Panc1 (cell line): ENCODE measurements around the gene ACSL1. TPM values are rescaled to one million over a fixed set of nuclear protein-coding genes. Genes with fewer than 3 reads are reported as not detected.

Experiments
- ATAC-seq: fragments of 200-7000 bp; cut with Tn5 transposase; 2 replicates; pipeline ENCODE4 v1.9.1; 2020; ENCODE audit warnings: mild to moderate bottlenecking, moderate library complexity
- BruUV-seq: library from RNA; stranded (reverse); fragments of 400-500 nt; replicated peaks from 2 replicates; lab custom pipeline; 2021; lab: Mats Ljungman, UMichigan
- CTCF ChIA-PET: fragments of 300-600 bp; sonication (Branson Sonifier 250); formaldehyde crosslinking; loops from one replicate; lab custom pipeline; 2022; ENCODE audit warnings: antibody characterized with exemption; lab: Charles Lee
- POLR2A ChIA-PET: fragments of 300-600 bp; sonication (Branson Sonifier 250); formaldehyde crosslinking; loops from one replicate; lab custom pipeline; 2022; ENCODE audit warnings: antibody characterized with exemption; lab: Charles Lee
- DNase-seq: peaks from one replicate; pipeline ENCODE4 v3.0.0-alpha.2; 2010; ENCODE audit warnings: low read depth, low spot score
- H3K27ac ChIP-seq: 2 replicates; pipeline ENCODE4 v1.5.1; 2011; ENCODE audit warnings: mild to moderate bottlenecking, low read length, inconsistent platforms
- H3K27me3 ChIP-seq: fragments of 200-500 bp; sonication (Bioruptor generic); 2 replicates; pipeline ENCODE4 v1.6.0; 2014; ENCODE audit warnings: low read length, inconsistent platforms; ENCODE audit not compliant: control insufficient read depth, insufficient read depth
- H3K36me3 ChIP-seq: fragments of 200-500 bp; sonication (Bioruptor generic); 2 replicates; pipeline ENCODE4 v1.5.1; 2014; ENCODE audit warnings: inconsistent platforms, mild to moderate bottlenecking, low read length, moderate library complexity; ENCODE audit not compliant: control insufficient read depth, insufficient read depth
- H3K4me1 ChIP-seq: 2 replicates; pipeline ENCODE4 v1.5.1; 2011; ENCODE audit warnings: inconsistent platforms, mild to moderate bottlenecking, low read length, moderate library complexity; ENCODE audit not compliant: control insufficient read depth, insufficient read depth
- H3K4me3 ChIP-seq, 2 experiments: 2 replicates each; pipeline ENCODE4 v1.5.1; 2011 to 2012; ENCODE audit warnings: low read depth in 2 of 2, low read length in 2 of 2, mild to moderate bottlenecking in 2 of 2, inconsistent platforms in 1 of 2, moderate library complexity in 1 of 2
- H3K9me3 ChIP-seq: fragments of 200-500 bp; sonication (Bioruptor generic); 2 replicates; pipeline ENCODE4 v1.5.1; 2014; ENCODE audit warnings: low read depth, mild to moderate bottlenecking, inconsistent platforms, low read length, moderate library complexity; ENCODE audit not compliant: control insufficient read depth, insufficient read depth
- CTCF ChIP-seq: fragments of 450-650 bp; IDR thresholded peaks from 2 replicates; pipeline ENCODE4 v1.5.1; 2017; ENCODE audit warnings: mild to moderate bottlenecking
- POLR2AphosphoS5 ChIP-seq: IDR thresholded peaks from 2 replicates; pipeline ENCODE4 v1.6.1; 2012; ENCODE audit warnings: mild to moderate bottlenecking, low read depth, low read length, moderate library complexity
- REST ChIP-seq, 2 experiments: IDR thresholded peaks; 2 replicates each; pipeline ENCODE4 v1.6.1; 2011 to 2012; ENCODE audit warnings: low read depth in 2 of 2, control low read depth in 1 of 2, low read length in 1 of 2, mild to moderate bottlenecking in 1 of 2, moderate library complexity in 1 of 2; ENCODE audit not compliant: insufficient read depth in 1 of 2
- SIN3A ChIP-seq: IDR thresholded peaks from 2 replicates; pipeline ENCODE4 v1.6.1; 2012; ENCODE audit warnings: low read depth, mild to moderate bottlenecking, low read length, moderate library complexity, borderline replicate concordance; ENCODE audit not compliant: insufficient read depth
- TCF7L2 ChIP-seq: IDR thresholded peaks from 2 replicates; pipeline ENCODE4 v1.6.1; 2011; ENCODE audit warnings: mild to moderate bottlenecking, low read depth, low read length, inconsistent platforms
- in situ Hi-C: cut with HindIII; loops from 2 replicates; pipeline ENCODE4 v1.10.0; 2016; ENCODE audit warnings: low sequenced_read_pairs, low pct_unique_long_range_greater_than_20kb
- intact Hi-C: fragments of 100-400 bp; cut with micrococcal nuclease; formaldehyde crosslinking; loops from one replicate; pipeline ENCODE4 v1.10.0; 2022; ENCODE audit not compliant: unreplicated experiment
- total RNA-seq: library from RNA; stranded (reverse); gene quantifications from one replicate; pipeline ENCODE4 v1.2.1, GENCODE V29; 2021; ENCODE audit not compliant: unreplicated experiment

The ACSL1 gene
- total RNA-seq, 1 experiment from 2014 or later = 15.4 TPM

GRCh38 chr4:184825141-184825895 lies 450 bp downstream of the ACSL1 start:
- DNase-seq (no peak), ATAC-seq (peak; percentile 82)
- Histone ChIP-seq H3K36me3 (no peaks in the 10 kb centered on the region), H3K9me3 (no peaks in the 10 kb centered on the region), H3K4me1 (peaks cover 2% of the 10 kb centered on the region; the same call in 1 of the 2 replicates), H3K4me3 (peak overlapping the region; percentile 57 to 62), H3K27me3 (no peaks in the 10 kb centered on the region), H3K27ac (no peak overlapping the region)
- intact Hi-C loops = loop anchor here (2.0 kb wide), 1 partner anchor 79 kb away; no protein-coding TSS in a partner anchor
- ChIA-PET CTCF (no interaction called here), POLR2A (no interaction called here)
- BruUV-seq = no TSS peak
- no peak for TF ChIP-seq REST (IDR thresholded peaks at IDR 0.05; ENCODE audit: insufficient read depth in 1 of 2, low read depth in 2 of 2, low read length in 1 of 2)
- TF ChIP-seq POLR2AphosphoS5 = no peak
- TF ChIP-seq TCF7L2 = 0 out of 2 replicates have a peak, but pooled peaks have one; percentile 9
- no peak for TF ChIP-seq CTCF
- in situ Hi-C loops = no loop called here

GRCh38 chr4:184824776-184825084 lies 1.0 kb downstream of the ACSL1 start:
- ATAC-seq (no peak), DNase-seq (no peak)
- ChIA-PET POLR2A (no interaction called here), CTCF (no interaction called here)
- H3K4me1 ChIP-seq = peaks cover 2% of the 10 kb centered on the region; the same call in 1 of the 2 replicates
- BruUV-seq = no TSS peak
- intact Hi-C loops = loop anchor here (2.0 kb wide), 1 partner anchor 78 kb away; no protein-coding TSS in a partner anchor
- in situ Hi-C loops = no loop called here
- no peaks in the 10 kb centered on the region for H3K9me3 ChIP-seq
- no peaks in the 10 kb centered on the region for H3K36me3 ChIP-seq
- peak overlapping the region; percentile 57 to 62 for H3K4me3 ChIP-seq
- H3K27ac ChIP-seq = no peak overlapping the region
- TF ChIP-seq CTCF (no peak), POLR2AphosphoS5 (no peak), TCF7L2 (no peak), SIN3A (no peak), REST (IDR thresholded peaks at IDR 0.05; ENCODE audit: insufficient read depth in 1 of 2, low read depth in 2 of 2, low read length in 1 of 2) (no peak)
- H3K27me3 ChIP-seq = no peaks in the 10 kb centered on the region
